GM19455 (cell line): ENCODE measurements around the gene FCAMR.

Experiments
- ATAC-seq: cut with Tn5 transposase; IDR thresholded peaks from one replicate; pipeline ENCODE4 v1.9.1; 2021; ENCODE audit not compliant: unreplicated experiment

The FCAMR gene, protein sequence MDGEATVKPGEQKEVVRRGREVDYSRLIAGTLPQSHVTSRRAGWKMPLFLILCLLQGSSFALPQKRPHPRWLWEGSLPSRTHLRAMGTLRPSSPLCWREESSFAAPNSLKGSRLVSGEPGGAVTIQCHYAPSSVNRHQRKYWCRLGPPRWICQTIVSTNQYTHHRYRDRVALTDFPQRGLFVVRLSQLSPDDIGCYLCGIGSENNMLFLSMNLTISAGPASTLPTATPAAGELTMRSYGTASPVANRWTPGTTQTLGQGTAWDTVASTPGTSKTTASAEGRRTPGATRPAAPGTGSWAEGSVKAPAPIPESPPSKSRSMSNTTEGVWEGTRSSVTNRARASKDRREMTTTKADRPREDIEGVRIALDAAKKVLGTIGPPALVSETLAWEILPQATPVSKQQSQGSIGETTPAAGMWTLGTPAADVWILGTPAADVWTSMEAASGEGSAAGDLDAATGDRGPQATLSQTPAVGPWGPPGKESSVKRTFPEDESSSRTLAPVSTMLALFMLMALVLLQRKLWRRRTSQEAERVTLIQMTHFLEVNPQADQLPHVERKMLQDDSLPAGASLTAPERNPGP

DNA sequence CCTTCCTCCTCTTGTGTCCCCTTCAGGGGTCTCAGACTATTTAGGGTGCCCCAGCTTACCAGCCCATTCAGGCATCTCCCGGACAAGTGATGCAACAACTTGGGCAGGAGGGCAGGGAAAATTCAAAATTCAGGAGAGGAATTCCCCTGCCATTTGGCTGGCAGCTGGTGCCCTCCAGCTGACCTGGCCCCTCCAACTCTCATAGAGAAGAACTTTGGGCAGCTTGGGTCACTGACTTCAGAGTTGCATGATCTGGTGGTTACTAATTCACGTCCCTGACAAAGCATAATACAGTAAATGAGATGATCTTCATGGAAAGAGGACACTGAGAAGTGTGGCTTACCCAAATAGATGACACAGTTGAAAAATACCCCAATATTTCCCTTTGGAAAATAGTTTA, at the start of gene FCAMR:
Gene FCAMR (minus strand): TSS at position 15 of the 400 bp plus-strand sequence. CDS start 335 bp downstream, outside the sequence.
- ATAC-seq = no peak

DNA sequence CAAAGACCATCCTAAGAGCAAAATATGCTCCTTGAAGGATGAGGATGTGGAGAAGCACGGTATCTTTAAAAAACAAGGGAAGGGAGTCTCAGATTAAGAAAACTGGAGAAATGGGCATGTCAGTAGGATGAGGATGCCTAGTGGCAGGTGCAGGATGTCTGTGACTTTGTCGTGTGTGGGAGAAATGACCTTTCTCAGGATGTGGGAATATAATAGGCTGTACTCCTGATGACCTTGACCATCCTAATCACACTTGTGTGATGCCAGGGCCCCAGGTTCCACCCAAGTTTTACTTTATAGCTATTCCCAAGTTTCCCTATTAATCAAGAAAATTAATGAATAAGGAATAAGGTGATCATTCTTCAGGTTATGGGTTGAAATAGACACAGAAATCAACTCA, 49.4 kb upstream of the FCAMR start:
- no peak for ATAC-seq

DNA sequence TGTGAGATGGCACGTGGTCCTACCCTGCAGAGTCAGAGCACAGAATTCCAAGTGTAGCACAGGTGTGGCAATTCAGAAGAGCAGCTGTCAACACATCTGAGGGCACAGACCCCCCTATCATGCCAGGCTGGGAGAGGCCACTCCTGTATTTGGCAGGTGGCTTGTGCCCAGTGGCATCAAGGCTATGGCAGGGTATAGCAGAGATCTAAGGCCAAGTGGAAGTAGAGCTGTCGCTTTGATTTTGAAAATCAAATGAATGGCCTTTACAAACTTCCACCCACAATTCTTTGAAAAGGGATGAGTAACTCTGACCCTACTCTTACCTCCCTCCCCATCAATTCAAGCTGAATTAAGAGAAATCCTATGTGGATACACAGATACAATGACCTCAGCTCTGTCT, 48.9 kb upstream of the FCAMR start:
- no peak for ATAC-seq

DNA sequence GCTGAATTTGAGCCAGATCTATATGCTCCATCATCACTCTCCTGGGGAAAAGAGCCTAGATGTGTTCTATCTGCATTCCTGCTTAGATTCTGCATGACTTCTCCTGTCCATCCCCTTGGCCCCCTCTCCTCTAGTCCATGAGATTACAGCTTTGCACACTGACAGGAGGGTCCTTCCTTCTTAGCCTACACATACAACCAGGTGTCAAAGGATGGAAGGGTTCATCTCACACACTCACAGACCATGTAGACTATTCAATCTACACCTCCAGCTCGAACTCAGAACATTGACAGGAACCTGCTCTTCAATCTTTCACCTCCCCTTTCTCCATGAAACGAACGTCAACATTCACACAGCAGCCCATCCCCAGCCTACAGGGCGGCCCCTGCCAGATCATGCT, 48.4 kb upstream of the FCAMR start:
- ATAC-seq = no peak

DNA sequence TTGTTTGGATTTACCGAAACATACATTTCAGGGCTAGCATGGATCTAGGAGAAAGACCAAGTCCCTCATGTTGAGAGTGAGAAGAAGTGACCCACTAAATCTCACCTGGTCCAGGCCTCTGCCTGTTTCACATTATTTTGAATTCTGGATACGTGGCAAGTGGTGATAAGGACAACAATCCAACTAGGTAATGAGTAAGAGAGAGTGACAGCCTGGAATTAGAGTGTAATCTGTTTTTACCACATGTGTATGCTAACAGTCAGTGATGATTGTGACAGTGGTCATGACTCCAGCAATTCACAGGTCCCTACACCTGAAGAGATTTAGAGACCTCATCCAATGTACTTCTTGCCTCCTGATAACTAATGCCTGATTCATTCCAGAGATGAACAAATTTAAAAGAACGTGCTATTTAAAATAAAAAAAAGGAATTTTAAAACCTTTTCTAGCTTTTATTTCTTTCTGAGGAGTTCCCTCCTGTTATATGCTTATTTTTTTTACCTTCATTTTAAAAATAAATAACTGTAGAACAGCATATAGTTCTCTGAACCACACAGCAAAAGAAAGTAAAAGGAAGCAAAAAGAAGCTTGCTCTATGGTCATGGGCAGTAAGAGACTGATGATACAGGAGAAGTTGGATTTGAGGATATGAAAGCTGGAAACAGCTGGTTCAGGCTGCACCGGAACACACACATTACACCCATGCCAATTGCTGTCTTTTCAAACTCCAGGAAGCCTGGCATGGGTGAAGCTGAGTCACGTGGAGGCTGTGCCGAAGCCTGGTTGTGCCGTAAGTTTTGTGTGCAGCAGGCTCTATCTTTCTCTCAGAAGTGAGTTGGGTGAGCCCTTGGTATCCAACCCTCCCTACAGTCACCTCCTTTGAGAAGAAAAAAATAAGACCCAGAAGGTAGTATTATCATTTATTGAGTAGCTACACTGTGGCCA, 47.6 kb upstream of the FCAMR start:
- no peak for ATAC-seq

DNA sequence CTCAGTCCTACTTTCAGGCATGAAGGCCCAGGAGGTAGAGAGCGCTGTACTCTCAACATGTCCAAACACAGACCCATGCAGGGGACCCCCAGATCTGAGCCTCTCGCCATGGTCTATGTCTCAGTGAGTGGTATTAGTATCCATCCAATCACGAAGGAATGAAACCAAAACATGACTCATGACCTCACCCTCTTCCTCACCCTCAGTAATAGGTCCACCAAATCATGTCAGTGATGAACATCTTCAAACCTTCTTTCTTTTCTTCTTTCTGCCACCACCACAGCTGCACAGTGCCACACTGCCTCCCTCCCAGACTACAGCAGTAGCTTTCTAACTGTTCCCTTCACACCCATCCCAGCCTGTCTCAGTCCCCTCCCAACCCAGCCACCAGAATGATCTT, 45.5 kb upstream of the FCAMR start:
- no peak for ATAC-seq

DNA sequence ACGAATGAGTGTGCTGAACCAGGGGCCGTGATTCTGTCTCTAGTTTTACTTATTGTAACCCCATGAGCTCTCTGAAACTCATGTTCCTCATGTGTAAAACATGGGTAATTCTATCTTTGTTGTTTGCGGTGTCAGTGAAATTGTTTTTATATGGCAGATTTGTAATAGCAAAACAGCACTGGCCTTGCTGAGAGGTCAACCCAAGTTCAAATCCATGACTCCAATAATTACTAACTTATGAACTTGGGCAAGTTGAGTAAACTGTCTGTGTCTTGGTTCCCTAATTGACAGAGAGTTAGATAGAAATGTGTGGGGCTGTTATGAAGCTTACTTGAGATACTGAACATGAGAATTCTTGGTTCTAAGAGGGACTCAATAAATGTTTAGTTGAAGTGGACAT, 44.5 kb upstream of the FCAMR start:
- no peak for ATAC-seq

DNA sequence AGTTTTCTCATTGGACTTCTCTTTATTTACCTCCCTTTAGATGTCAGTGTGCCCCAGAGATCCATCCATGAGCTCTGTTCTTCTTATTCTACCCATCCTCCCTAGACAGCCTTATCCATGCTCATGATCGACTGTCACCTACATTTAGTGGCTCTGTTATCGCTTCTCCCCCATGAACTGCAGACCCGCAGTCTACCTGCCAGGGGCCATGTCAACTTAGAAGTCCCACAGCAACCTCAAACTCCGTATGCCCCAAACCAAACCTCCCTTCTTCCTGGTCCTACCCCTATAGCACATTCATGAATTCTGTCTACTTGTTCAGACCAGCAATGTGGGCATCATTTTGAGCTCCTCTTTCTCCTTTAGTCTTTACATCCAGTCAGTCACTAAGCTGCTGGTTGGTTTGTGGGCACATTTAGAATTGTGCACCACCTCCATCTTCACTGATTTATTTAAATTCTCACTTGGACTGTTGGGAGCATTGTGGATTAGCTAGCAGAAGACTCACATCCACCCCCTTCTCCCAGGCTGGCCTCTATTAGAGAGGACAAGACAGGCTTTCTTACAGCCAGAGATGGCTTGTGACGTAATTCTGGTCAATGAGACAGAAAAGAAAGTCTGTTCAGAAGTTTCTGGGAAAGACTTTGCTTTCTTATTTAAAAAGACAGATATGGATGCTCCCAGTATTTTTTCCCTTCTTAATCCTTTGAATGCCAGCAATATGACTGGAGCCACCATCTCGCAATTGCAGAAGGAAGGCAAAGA, 43.2 kb upstream of the FCAMR start:
- no peak for ATAC-seq

DNA sequence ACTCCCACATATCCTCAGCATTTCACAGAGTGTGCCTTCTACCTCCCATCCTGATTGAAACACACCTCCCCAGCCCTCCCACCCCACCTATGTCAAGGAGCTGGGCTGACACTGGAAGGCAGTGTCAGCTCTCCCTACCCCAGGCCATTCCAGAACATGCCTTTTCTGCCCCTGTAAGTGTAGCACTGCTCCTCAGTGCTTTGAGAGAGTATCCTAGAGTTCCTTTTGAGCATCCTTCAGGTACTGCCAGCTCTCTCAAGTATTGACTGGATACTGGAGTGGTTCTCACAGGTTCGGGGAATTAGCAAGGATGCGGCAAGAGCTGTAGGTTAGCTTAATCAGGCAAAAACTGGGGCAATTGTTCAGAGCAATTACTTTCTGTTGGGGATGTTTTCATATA, 40.5 kb upstream of the FCAMR start:
- no peak for ATAC-seq

DNA sequence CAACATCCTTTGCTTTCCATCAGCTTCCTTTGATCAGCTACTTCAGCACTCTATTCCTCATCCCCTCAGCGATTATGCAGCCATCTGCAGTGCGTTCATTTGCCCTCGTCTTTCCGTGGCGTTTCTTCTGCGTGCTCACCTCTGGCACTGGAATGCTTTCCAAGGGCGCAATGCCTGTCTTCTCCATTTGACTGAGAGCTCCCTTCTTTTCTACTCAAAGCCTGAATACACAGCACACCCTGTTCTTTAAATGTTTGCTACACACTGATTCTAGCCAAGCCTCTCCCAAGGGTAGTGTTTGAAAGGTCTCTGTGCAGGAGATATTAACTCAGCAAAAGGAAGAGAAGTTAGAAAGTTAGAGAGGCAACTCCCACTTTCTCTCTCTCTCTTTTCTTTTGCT, 39.7 kb upstream of the FCAMR start:
- ATAC-seq = no peak

DNA sequence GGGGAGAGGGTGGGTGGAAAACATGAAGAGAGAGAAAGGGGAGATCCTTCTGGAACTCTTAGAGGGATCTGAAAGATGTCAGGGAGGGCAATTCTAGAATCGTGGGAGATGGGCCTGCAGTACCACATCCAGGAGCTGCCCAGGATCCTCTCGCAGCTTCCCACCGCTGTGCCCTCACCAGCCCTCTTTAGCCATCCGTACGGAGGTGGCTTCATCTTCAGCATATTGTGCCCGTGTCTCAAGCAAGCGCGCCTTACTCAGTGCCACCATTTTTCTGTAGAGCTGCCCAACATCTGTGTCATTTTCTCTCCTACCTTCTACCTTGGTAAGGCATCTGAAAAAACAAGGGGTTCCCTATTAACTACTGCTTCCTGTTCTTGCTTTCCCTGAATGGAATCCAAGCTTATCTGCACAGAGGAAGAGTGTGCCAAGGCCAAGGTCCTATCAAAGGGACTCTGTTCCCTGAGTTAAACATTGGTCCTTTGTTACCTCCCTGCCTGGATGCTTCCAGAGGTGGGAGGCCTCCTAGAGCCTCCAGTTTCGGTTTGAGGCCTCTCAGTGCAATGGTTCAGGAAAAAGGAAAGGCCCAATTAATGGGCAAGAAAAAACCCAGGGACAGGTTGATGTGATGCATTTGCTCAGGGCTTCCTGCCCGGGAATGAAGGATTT, 39.1 kb upstream of the FCAMR start:
- no peak for ATAC-seq

DNA sequence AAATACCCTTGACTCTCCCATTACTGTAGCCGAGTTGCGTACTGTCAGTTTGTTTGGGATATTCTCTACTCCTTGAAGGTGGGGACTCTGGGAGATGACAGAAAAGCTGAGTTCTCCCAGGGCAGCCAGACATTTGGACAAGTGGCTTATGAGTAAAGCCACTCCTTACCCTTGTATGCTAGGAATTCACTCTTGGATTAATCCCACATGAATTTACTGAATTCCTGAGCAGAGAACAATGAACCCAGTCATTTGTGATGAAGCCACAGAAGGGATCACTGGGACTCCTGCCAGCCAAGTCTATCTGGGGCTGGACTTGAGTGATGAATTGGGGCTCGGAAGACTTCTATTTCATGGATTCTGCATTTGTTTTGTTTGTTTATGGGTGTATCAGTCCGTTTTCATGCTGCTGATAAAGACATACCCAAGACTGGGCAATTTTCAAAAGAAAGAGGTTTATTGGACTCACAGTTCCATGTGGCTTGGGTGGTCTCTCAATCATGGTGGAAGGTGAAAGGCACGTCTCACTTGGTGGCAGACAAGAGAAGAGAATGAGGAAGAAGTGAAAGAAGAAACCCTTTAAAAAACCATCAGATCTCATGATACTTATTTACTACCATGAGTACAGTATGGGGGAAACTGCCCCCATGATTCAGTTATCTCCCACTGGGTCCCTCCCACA, 37.2 kb upstream of the FCAMR start:
- no peak for ATAC-seq

DNA sequence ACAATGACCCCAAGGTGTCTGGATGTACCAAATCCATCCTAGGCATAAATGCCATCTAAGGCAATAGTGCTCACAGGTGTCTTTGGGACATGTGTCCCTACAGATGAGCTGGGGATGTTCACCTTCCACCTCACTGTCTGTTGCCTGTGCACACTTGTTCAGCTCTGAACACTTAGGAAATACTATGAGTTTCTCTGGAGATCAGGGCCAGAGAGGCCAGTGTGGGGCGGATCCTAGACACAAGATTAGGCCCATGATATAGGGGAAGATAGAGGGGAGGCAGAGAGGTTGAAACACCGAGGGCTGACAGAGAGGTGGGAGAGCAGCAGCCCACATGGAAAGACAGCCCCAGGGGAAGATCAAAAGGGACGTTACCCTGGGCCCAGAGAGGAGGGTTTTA, 36.7 kb upstream of the FCAMR start:
- no peak for ATAC-seq

DNA sequence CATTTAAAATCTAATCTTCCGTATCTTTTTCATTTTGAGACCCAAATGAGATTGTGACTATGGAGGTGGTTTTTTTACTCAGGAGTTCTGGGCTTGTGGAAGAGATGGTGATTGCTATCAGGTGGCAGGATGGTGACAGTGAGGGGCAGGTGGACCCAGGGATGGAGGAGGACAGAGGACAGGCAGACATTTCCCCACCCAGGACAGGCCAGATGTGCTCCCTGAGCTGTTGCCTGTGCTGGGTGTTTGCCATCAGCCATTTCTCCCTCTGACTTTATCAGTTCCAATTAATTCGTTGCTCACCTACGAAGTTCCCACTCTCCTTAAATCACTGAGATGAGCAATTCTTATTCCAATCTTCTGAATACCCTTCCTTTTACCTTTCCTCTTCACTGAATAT, 35.8 kb upstream of the FCAMR start:
- ATAC-seq = no peak

DNA sequence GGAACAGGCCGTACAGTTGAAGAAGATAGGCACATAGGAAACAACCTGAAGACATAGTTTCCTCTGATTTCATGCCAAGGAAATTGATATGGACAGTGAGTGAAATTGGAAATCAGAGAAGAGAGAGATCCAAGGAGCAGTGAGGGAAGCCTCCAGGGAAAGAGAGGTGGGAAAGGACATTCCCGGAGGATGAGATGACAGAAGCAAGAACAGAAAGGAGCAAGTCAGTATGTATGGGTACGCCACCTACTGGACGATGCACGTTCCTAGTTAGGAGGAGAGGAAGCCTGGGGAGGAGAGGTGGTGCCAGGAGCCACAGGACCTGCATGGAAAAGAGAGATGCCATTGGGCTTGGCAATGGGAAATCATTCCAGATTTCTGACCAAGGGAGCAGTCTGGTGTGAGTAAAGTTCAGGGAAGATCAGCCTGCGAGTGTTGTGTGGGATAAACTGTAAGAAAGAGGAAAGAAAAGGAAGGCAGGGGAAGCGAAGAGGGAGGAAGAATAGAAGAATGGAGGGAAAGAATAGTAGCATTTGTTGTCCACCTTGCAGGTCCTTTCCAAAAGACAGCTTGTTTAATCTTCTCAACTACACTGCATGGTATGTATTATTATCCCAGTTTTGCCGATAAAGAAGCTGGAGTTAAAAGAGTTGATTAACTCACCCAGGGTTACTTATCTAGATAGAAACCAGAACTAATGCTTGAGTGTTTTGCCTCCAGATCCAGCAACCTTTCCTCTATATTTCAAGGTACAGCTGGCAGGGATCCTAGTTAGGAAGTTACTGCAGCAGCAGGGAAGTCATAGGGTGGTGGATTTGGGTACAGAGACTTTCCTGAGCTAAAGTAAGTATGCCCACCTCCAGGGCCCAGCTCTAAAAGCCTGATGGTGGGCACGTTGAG, 34.9 kb upstream of the FCAMR start:
- no peak for ATAC-seq

DNA sequence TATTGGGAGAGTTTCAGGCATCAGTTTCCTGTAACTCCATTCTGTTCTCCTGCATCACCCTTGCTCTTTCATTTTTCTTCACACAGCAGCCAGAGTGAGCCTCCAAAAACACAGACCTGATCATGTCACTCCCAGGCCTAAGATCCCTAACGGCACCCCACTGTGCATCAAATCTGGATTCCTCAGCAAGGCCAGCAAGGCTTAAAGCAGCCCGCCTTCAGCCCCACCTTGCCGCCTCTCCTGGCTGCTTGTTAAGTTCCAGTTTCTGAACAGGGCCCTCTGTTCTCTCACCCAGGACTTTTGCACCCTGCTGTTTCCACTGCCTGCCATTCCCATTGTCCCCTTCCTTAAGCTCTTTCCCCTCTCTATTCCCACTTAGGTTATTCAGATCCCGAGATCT, 33.0 kb upstream of the FCAMR start:
- ATAC-seq = no peak

DNA sequence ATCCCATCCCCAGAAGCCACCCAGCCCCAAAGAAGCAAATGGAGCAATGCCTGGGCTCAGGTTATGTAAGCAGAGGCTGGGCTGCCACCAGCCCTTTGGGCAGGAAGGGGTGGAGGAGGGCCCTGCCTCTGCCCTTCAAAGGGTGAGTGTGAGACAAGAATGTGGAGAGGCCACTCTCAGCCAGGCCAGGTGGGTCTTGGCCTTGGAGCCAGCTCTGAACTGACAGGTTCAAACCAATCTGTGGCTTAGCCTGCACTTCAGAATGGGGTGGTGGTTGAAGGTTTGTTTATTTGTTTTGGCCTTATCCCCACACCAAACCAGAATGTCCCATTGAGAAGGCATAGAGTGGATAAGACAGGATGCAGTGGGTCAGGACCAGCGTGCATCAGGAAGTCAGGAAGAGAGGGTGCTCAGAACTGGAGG, 32.5 kb upstream of the FCAMR start:
- no peak for ATAC-seq

DNA sequence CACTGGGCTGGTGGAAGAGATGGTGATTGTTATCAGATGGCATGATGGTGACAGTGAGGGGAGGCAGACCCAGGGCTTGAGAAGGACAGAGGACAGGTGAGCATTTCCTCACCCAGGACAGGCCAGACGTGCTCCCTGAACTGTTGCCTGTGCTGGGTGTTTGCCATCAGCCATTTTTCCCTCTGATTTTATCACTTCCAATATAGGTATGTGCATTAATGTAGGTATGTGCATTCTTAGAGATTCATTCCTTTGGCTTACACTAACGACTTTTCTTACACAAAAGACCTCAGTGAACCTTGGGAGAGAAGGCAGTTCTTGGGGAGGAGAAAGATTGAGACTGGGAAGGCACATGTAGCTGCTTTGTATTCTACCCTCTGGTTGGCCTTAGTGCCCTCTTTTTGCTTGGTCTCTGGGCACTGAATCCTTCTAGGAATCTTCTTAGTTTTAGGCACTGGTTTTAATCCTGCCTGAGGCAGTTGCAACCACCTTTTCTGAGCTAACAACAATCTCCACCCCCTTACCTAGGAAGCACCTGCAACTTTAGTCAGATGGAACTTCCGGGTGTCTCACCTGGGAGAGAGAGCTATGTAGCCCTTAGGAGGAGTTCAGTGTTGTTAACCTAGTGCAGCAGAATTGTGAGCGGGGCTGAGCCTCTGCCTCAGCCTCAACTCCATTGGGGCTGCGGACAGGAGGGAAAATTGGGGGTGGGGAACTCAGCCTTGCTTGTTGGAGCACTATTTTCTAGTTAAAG, 31.4 kb upstream of the FCAMR start:
- no peak for ATAC-seq
